ENCODE results near the gene ULK1.
A peak's percentile ranks its signal among the peaks of the same experiment; 100 is the strongest.

ULK1 gene

GRCh38 chr12:131854861-131855476 is 39.5 kb upstream of the ULK1 start:
- Histone ChIP-seq H3K4me2 (ENCODE audit: low read length) (no peak overlapping the region), H3K4ac (ENCODE audit: low read depth, low read length) (no peak overlapping the region), H3K56ac (ENCODE audit: low read length) (no peak overlapping the region), H3K27ac (ENCODE audit: low read depth, low read length) (no peak overlapping the region), H2BK5ac (ENCODE audit: low read length) (no peak overlapping the region), H4K5ac (ENCODE audit: low read length) (no peak overlapping the region), H3K79me1 (ENCODE audit: low read length) (no peaks in the 10 kb centered on the region), H2AK5ac (ENCODE audit: low read length) (no peak overlapping the region), H3K27me3 (ENCODE audit: insufficient read depth, low read length, poor library complexity) (no peaks in the 10 kb centered on the region), H3K36me3 (ENCODE audit: control insufficient read depth, insufficient read depth, low read length) (no peaks in the 10 kb centered on the region), H2BK120ac (ENCODE audit: low read depth, low read length) (no peak overlapping the region), H3K4me1 (ENCODE audit: control insufficient read depth, low read depth, low read length) (peaks cover 2% of the 10 kb centered on the region), H2BK15ac (replicated peaks; ENCODE audit: low read depth) (no peak overlapping the region), H3K4me3 (ENCODE audit: low read length) (no peak overlapping the region), H3K23ac (ENCODE audit: low read length) (no peak overlapping the region), H3K79me2 (ENCODE audit: control insufficient read depth, insufficient read depth, low read length) (no peaks in the 10 kb centered on the region), H3K9ac (ENCODE audit: low read length) (no peak overlapping the region), H3K18ac (ENCODE audit: low read length) (no peak overlapping the region), H4K8ac (ENCODE audit: low read depth, low read length) (no peak overlapping the region)
- WGBS (ENCODE audit: extremely low coverage, insufficient coverage, low lambda C conversion rate) = no CpG with 5 or more reads among the region's 16 CpGs
- no peak for DNase-seq

GRCh38 chr12:131855521-131856142 is 38.8 kb upstream of the ULK1 start:
- no peak overlapping the region for H3K18ac ChIP-seq (ENCODE audit: low read length)
- H2BK120ac ChIP-seq (ENCODE audit: low read depth, low read length) = no peak overlapping the region
- no peak overlapping the region for H2AK5ac ChIP-seq (ENCODE audit: low read length)
- H3K23ac ChIP-seq (ENCODE audit: low read length) = peak overlapping the region; percentile 24
- H3K56ac ChIP-seq (ENCODE audit: low read length) = peak overlapping the region; percentile 67
- no peak overlapping the region for H3K4me2 ChIP-seq (ENCODE audit: low read length)
- no CpG with 5 or more reads among the region's 30 CpGs for WGBS (ENCODE audit: extremely low coverage, insufficient coverage, low lambda C conversion rate)
- no peak overlapping the region for H4K5ac ChIP-seq (ENCODE audit: low read length)
- no peaks in the 10 kb centered on the region for H3K79me2 ChIP-seq (ENCODE audit: control insufficient read depth, insufficient read depth, low read length)
- H3K27ac ChIP-seq (ENCODE audit: low read depth, low read length) = no peak overlapping the region
- no peak overlapping the region for H4K8ac ChIP-seq (ENCODE audit: low read depth, low read length)
- H3K9ac ChIP-seq (ENCODE audit: low read length) = no peak overlapping the region
- no peak overlapping the region for H3K4me3 ChIP-seq (ENCODE audit: low read length)
- DNase-seq = no peak
- H2BK5ac ChIP-seq (ENCODE audit: low read length) = no peak overlapping the region
- no peaks in the 10 kb centered on the region for H3K79me1 ChIP-seq (ENCODE audit: low read length)
- H2BK15ac ChIP-seq (replicated peaks; ENCODE audit: low read depth) = no peak overlapping the region
- H3K4ac ChIP-seq (ENCODE audit: low read depth, low read length) = no peak overlapping the region
- peaks cover 4% of the 10 kb centered on the region for H3K4me1 ChIP-seq (ENCODE audit: control insufficient read depth, low read depth, low read length)
- H3K27me3 ChIP-seq (ENCODE audit: insufficient read depth, low read length, poor library complexity) = no peaks in the 10 kb centered on the region
- no peaks in the 10 kb centered on the region for H3K36me3 ChIP-seq (ENCODE audit: control insufficient read depth, insufficient read depth, low read length)

GRCh38 chr12:131856366-131857097 is 37.9 kb upstream of the ULK1 start:
- Histone ChIP-seq H3K36me3 (ENCODE audit: control insufficient read depth, insufficient read depth, low read length) (no peaks in the 10 kb centered on the region), H3K27ac (ENCODE audit: low read depth, low read length) (no peak overlapping the region), H2BK5ac (ENCODE audit: low read length) (no peak overlapping the region), H3K9ac (ENCODE audit: low read length) (no peak overlapping the region), H2AK5ac (ENCODE audit: low read length) (no peak overlapping the region), H3K4me1 (ENCODE audit: control insufficient read depth, low read depth, low read length) (peaks cover 4% of the 10 kb centered on the region), H3K4me3 (ENCODE audit: low read length) (no peak overlapping the region), H3K4ac (ENCODE audit: low read depth, low read length) (no peak overlapping the region), H3K4me2 (ENCODE audit: low read length) (no peak overlapping the region), H2BK120ac (ENCODE audit: low read depth, low read length) (no peak overlapping the region), H2BK15ac (replicated peaks; ENCODE audit: low read depth) (no peak overlapping the region), H3K79me2 (ENCODE audit: control insufficient read depth, insufficient read depth, low read length) (no peaks in the 10 kb centered on the region), H4K5ac (ENCODE audit: low read length) (no peak overlapping the region), H3K79me1 (ENCODE audit: low read length) (no peaks in the 10 kb centered on the region), H3K56ac (ENCODE audit: low read length) (peak overlapping the region; percentile 67), H3K18ac (ENCODE audit: low read length) (no peak overlapping the region), H3K27me3 (ENCODE audit: insufficient read depth, low read length, poor library complexity) (no peaks in the 10 kb centered on the region), H4K8ac (ENCODE audit: low read depth, low read length) (no peak overlapping the region), H3K23ac (ENCODE audit: low read length) (peak overlapping the region; percentile 24)
- DNase-seq = no peak
- no CpG with 5 or more reads among the region's 10 CpGs for WGBS (ENCODE audit: extremely low coverage, insufficient coverage, low lambda C conversion rate)

GRCh38 chr12:131857908-131858850 is 36.2 kb upstream of the ULK1 start:
- Histone ChIP-seq H2BK15ac (replicated peaks; ENCODE audit: low read depth) (no peak overlapping the region), H3K23ac (ENCODE audit: low read length) (no peak overlapping the region), H3K4me1 (ENCODE audit: control insufficient read depth, low read depth, low read length) (peaks cover 4% of the 10 kb centered on the region), H3K36me3 (ENCODE audit: control insufficient read depth, insufficient read depth, low read length) (no peaks in the 10 kb centered on the region), H2AK5ac (ENCODE audit: low read length) (no peak overlapping the region), H2BK120ac (ENCODE audit: low read depth, low read length) (no peak overlapping the region), H3K27me3 (ENCODE audit: insufficient read depth, low read length, poor library complexity) (no peaks in the 10 kb centered on the region), H3K18ac (ENCODE audit: low read length) (no peak overlapping the region), H3K56ac (ENCODE audit: low read length) (no peak overlapping the region), H3K4me2 (ENCODE audit: low read length) (no peak overlapping the region), H3K79me2 (ENCODE audit: control insufficient read depth, insufficient read depth, low read length) (no peaks in the 10 kb centered on the region), H3K27ac (ENCODE audit: low read depth, low read length) (no peak overlapping the region), H3K4me3 (ENCODE audit: low read length) (no peak overlapping the region), H3K9ac (ENCODE audit: low read length) (no peak overlapping the region), H3K79me1 (ENCODE audit: low read length) (no peaks in the 10 kb centered on the region), H3K4ac (ENCODE audit: low read depth, low read length) (no peak overlapping the region), H4K8ac (ENCODE audit: low read depth, low read length) (no peak overlapping the region), H2BK5ac (ENCODE audit: low read length) (no peak overlapping the region), H4K5ac (ENCODE audit: low read length) (no peak overlapping the region)
- no peak for DNase-seq
- no CpG with 5 or more reads among the region's 21 CpGs for WGBS (ENCODE audit: extremely low coverage, insufficient coverage, low lambda C conversion rate)

DNA sequence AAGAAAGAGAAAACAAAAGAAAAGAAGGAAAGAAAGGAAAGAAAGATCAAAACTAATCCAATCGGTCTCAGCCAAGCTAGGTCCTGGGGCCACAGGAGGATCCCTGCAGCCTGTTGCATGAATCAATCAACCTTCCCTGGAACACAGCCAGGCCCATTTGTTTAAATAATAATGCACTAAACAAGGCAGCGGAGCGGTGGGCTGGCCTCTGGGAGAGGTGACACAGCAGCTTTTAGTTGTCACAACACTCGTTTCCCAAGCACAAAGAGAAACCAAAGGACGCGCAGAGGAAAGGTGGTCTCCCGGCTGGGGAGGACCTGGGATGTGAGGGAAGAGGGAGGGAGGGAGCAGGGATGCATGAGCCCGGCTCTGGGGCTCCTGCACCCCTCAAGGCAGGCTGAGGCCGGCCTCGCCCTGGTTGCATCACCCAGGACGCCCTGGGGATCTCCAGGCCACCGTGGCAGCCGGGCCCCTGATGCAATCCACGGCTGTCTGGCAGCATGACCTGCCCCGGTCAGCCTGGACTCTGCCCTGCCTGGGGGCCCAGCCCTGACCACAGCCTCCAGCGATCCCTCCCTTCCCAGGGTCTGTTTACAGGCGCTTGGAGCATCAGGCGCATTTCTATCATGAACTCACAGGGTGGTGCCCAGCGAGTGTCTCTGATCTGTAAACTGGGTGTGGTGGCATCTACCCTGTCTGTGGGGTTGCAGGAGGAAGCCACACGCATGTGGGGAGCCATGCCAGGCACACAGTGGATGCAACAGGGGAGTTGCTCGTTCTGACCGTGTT is 33.8 kb upstream of the ULK1 start:
- Histone ChIP-seq H2BK15ac (replicated peaks; ENCODE audit: low read depth) (no peak overlapping the region), H2BK120ac (ENCODE audit: low read depth, low read length) (no peak overlapping the region), H3K79me2 (ENCODE audit: control insufficient read depth, insufficient read depth, low read length) (no peaks in the 10 kb centered on the region), H3K4ac (ENCODE audit: low read depth, low read length) (peak overlapping the region; percentile 8), H2BK5ac (ENCODE audit: low read length) (peak overlapping the region; percentile 44), H3K9ac (ENCODE audit: low read length) (peak overlapping the region; percentile 50), H3K36me3 (ENCODE audit: control insufficient read depth, insufficient read depth, low read length) (no peaks in the 10 kb centered on the region), H3K18ac (ENCODE audit: low read length) (peak overlapping the region; percentile 77), H3K4me3 (ENCODE audit: low read length) (no peak overlapping the region), H3K79me1 (ENCODE audit: low read length) (no peaks in the 10 kb centered on the region), H3K23ac (ENCODE audit: low read length) (no peak overlapping the region), H2AK5ac (ENCODE audit: low read length) (peak overlapping the region; percentile 5), H3K4me1 (ENCODE audit: control insufficient read depth, low read depth, low read length) (peaks cover 4% of the 10 kb centered on the region), H4K5ac (ENCODE audit: low read length) (no peak overlapping the region), H3K27ac (ENCODE audit: low read depth, low read length) (peak overlapping the region; percentile 74), H3K27me3 (ENCODE audit: insufficient read depth, low read length, poor library complexity) (no peaks in the 10 kb centered on the region), H4K8ac (ENCODE audit: low read depth, low read length) (no peak overlapping the region), H3K56ac (ENCODE audit: low read length) (peak overlapping the region; percentile 82), H3K4me2 (ENCODE audit: low read length) (no peak overlapping the region)
- peak; percentile 78 for DNase-seq
- no CpG with 5 or more reads among the region's 22 CpGs for WGBS (ENCODE audit: extremely low coverage, insufficient coverage, low lambda C conversion rate)
